Lung (tissue), 12 donors: ENCODE results near the gene CUL7. TPM values are rescaled to one million over a fixed set of nuclear protein-coding genes. Genes with fewer than 3 reads are reported as not detected.

Experiments
- ATAC-seq: fragments of 200-7000 bp; cut with Tn5 transposase; one replicate; pipeline ENCODE4 v1.9.1; 2020; ENCODE audit warnings: moderate number of reproducible peaks; ENCODE audit not compliant: insufficient read depth, low FRiP score
- DNase-seq, 3 donors: peaks; one replicate each; pipeline ENCODE4 v3.0.0-alpha.2; 2013 to 2017
- H3K27ac ChIP-seq, 2 donors: one replicate each; pipeline ENCODE4 v1.5.1; 2013; ENCODE audit warnings: mild to moderate bottlenecking in 2 of 2, moderate library complexity in 2 of 2, control low read depth in 1 of 2, inconsistent platforms in 1 of 2, low read depth in 1 of 2, low read length in 1 of 2
- H3K27me3 ChIP-seq, 3 donors: one replicate each; pipeline ENCODE4 v1.5.1; 2013; ENCODE audit warnings: low read length in 2 of 3; ENCODE audit not compliant: control insufficient read depth in 3 of 3, insufficient read depth in 3 of 3
- H3K36me3 ChIP-seq, 4 donors: one replicate each; pipeline ENCODE4 v1.5.1; 2013; ENCODE audit warnings: low read length in 4 of 4, mild to moderate bottlenecking in 1 of 4, moderate library complexity in 1 of 4; ENCODE audit not compliant: control insufficient read depth in 4 of 4, insufficient read depth in 4 of 4
- H3K4me1 ChIP-seq, 5 donors: one replicate each; pipeline ENCODE4 v1.5.1; 2013; ENCODE audit warnings: low read length in 5 of 5, mild to moderate bottlenecking in 2 of 5, moderate library complexity in 1 of 5; ENCODE audit not compliant: control insufficient read depth in 5 of 5, insufficient read depth in 5 of 5
- H3K4me3 ChIP-seq: one replicate; pipeline ENCODE4 v1.5.1; 2013; ENCODE audit warnings: mild to moderate bottlenecking, control low read depth, moderate library complexity
- H3K9ac ChIP-seq, 2 donors: one replicate each; pipeline ENCODE4 v1.5.1; 2013; ENCODE audit warnings: low read length in 2 of 2, control low read depth in 1 of 2; ENCODE audit not compliant: insufficient read depth in 1 of 2
- H3K9me3 ChIP-seq, 4 donors: one replicate each; pipeline ENCODE4 v1.5.1; 2013; ENCODE audit warnings: low read length in 3 of 4, mild to moderate bottlenecking in 1 of 4, moderate library complexity in 1 of 4; ENCODE audit not compliant: control insufficient read depth in 4 of 4, insufficient read depth in 3 of 4
- WGBS, 2 donors: extraction: QIAGEN DNeasy Blood & Tissue Kit; methylation state at CpG; one replicate each; pipeline ENCODE4 v1.1.7; 2013; 5-methylcytosine and 5-hydroxymethylcytosine counted together
- polyA plus RNA-seq, 2 donors: library from polyadenylated mRNA; stranded (reverse); fragments of 200-250 nt; gene quantifications; one replicate each; pipeline ENCODE4 v1.2.1, GENCODE V29; 2013
- total RNA-seq, 2 donors: library from RNA; depleted of rRNA in 1 of 2; stranded (reverse); fragments of >200 nt in 1 of 2; gene quantifications; one replicate each; pipeline ENCODE4 v1.2.1, GENCODE V29; 2014 to 2021
- TF ChIP-seq, protein P1 (sequence below): IDR thresholded peaks from 2 replicates; pipeline ENCODE4 v1.5.1; 2012; ENCODE audit warnings: mild to moderate bottlenecking; ENCODE audit errors: control extremely low read depth, extremely low read depth
- donor health status: control.
- donor health status: control.
- donor health status: Bipolar disorder and iron deficiency.
- donor health status: healthy.
- donor health status: DM: yes; HTN: yes; CAD: no.

The CUL7 gene
- total and polyA plus RNA-seq, 4 donors, result 8.2 to 23.6 (median 15.2) TPM

DNA sequence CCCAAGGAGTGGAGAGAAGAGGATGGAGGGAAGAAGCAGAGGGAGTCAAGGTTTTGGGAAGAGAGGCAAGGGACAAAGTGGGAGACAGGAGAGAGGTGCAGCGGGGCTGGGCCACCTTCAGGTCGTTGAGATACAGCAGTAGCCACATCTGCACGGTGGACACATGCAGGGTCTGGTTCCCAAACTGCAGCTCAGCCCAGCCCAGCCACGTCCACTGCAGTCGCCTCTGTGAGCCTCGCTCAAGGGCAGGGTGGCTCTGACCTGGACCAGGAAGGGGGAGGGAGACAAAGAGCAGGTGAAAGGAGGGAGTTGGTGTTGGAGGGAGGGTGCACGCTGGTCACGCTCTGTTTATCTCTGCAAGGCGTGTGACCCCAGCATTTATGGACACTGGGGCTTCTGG lies 14.9 kb downstream of the CUL7 start:
- Histone ChIP-seq H3K9ac (no peak overlapping the region), H3K4me1 (no peaks in the 10 kb centered on the region), H3K36me3 (peaks cover 10 to 60% (median 43%) of the 10 kb centered on the region in 4 donors), H3K27ac (no peak overlapping the region), H3K9me3 (no peaks in the 10 kb centered on the region), H3K27me3 (no peaks in the 10 kb centered on the region), H3K4me3 (no peak overlapping the region)
- TF ChIP-seq, protein P1, sequence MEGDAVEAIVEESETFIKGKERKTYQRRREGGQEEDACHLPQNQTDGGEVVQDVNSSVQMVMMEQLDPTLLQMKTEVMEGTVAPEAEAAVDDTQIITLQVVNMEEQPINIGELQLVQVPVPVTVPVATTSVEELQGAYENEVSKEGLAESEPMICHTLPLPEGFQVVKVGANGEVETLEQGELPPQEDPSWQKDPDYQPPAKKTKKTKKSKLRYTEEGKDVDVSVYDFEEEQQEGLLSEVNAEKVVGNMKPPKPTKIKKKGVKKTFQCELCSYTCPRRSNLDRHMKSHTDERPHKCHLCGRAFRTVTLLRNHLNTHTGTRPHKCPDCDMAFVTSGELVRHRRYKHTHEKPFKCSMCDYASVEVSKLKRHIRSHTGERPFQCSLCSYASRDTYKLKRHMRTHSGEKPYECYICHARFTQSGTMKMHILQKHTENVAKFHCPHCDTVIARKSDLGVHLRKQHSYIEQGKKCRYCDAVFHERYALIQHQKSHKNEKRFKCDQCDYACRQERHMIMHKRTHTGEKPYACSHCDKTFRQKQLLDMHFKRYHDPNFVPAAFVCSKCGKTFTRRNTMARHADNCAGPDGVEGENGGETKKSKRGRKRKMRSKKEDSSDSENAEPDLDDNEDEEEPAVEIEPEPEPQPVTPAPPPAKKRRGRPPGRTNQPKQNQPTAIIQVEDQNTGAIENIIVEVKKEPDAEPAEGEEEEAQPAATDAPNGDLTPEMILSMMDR, result no peak
- no peak for DNase-seq
- 89 to 95% methylated on average over 9 of the region's 9 CpGs for WGBS, 2 donors
- no peak for ATAC-seq

DNA sequence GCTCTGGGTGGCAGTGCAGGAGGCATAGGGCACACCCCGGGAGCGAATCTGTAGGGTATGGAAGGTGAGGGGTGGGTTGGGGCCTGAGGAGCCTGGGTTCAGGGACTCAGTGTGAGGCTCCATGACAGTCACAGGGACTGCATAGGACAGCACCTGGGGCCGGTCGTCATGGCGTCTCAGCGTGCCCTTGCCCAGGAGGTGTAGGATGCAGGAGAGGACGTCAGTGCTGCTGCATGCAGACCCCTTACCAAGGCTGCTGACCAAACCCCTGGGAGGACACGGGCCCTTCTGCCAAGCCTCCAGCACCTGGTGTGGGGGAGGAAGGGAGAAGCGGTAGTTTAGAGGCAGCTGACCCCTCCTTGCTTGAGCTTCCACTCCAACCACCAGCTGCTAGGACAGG lies 15.9 kb downstream of the CUL7 start:
- Histone ChIP-seq H3K27me3 (no peaks in the 10 kb centered on the region), H3K9me3 (no peaks in the 10 kb centered on the region), H3K36me3 (peaks cover 10 to 54% (median 36%) of the 10 kb centered on the region in 4 donors), H3K9ac (no peak overlapping the region), H3K4me1 (no peaks in the 10 kb centered on the region), H3K27ac (no peak overlapping the region), H3K4me3 (no peak overlapping the region)
- DNase-seq, result no peak
- 89 to 94% methylated on average over 9 of the region's 9 CpGs for WGBS, 2 donors
- ATAC-seq, result no peak
- TF ChIP-seq, protein P1, result no peak

- no peaks in the 10 kb centered on the region for H3K4me1 ChIP-seq
- no peaks in the 10 kb centered on the region for H3K27me3 ChIP-seq
- no peaks in the 10 kb centered on the region for H3K9me3 ChIP-seq
- H3K36me3 ChIP-seq, result peaks cover 10 to 55% (median 35%) of the 10 kb centered on the region in 4 donors
- no peak overlapping the region for H3K9ac ChIP-seq
- TF ChIP-seq, protein P1, result no peak
- DNase-seq (no peak), ATAC-seq (no peak)
- H3K27ac ChIP-seq, result no peak overlapping the region
- WGBS, 2 donors, result 85 to 92% methylated on average over 5 of the region's 5 CpGs
- H3K4me3 ChIP-seq, result no peak overlapping the region
Observed at GRCh38 chr6:43037197-43037596, 16.5 kb downstream of the CUL7 start.

DNA sequence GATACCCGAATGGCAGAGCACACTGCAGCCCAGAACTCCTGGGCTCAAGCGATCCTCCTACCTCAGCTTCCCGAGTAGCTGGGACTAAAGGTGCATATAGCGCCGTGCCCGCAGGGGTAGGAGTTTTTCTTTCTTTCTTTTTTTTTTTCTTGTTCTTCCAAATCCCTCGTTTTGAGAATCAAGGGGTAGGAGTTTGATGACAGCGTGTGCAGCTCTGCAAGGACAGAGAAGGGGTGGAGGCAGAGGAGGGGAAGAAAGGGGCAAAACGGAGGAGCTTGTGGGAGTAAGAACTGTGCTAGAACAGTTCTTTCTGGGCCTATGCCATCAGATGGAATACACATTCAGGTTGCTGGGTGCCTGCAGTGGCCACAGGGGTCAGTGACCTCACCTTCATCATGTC lies 16.9 kb downstream of the CUL7 start:
- WGBS, 2 donors, result 93 to 96% methylated on average over 9 of the region's 9 CpGs
- Histone ChIP-seq H3K9ac (no peak overlapping the region), H3K36me3 (peaks cover 10 to 55% (median 34%) of the 10 kb centered on the region in 4 donors)

More for the DNA sequence above, 16.9 kb downstream of the CUL7 start:
- Histone ChIP-seq H3K4me1 (no peaks in the 10 kb centered on the region), H3K27ac (no peak overlapping the region), H3K27me3 (no peaks in the 10 kb centered on the region), H3K4me3 (no peak overlapping the region), H3K9me3 (no peaks in the 10 kb centered on the region)
- DNase-seq (no peak), ATAC-seq (no peak)
- TF ChIP-seq, protein P1, result no peak
